NCI-H774 (cell line): ENCODE data around the gene TACR1.

ENCODE experiments used
- DNase-seq: peaks from one replicate; lab custom pipeline; 2025; lab: John Stamatoyannopoulos, UW

Gene TACR1

GRCh38 chr2:75018162-75018561, 181.2 kb downstream of the TACR1 start:
- no peak for DNase-seq

GRCh38 chr2:75012080-75012479, 187.2 kb downstream of the TACR1 start:
- no peak for DNase-seq

GRCh38 chr2:75010571-75010970, 188.7 kb downstream of the TACR1 start:
- no peak for DNase-seq

- DNase-seq: no peak
These were observed 191.5 kb downstream of the TACR1 start for GRCh38 chr2:75007819-75008218.

GRCh38 chr2:75007061-75007460, 192.3 kb downstream of the TACR1 start:
- DNase-seq: no peak

GRCh38 chr2:75006041-75006440, 193.3 kb downstream of the TACR1 start:
- no peak for DNase-seq

GRCh38 chr2:75003773-75004172, 195.5 kb downstream of the TACR1 start:
- DNase-seq: no peak

- DNase-seq: no peak
These were observed 196.0 kb downstream of the TACR1 start for GRCh38 chr2:75003276-75003675.

GRCh38 chr2:75002007-75002406, 197.3 kb downstream of the TACR1 start:
- DNase-seq: no peak

- DNase-seq: no peak
These were observed 199.9 kb downstream of the TACR1 start for GRCh38 chr2:74999468-74999867.
